HL-60 (cell line): ENCODE measurements around the gene CTRB2.
"Not testable (repeated sequence)": the region's sequence is repeated elsewhere in the genome, so short reads cannot be mapped to it uniquely, and the experiment has no call there.

Experiments used
- DNase-seq, 2 experiments: peaks; one replicate each; pipeline ENCODE4 v3.0.0-alpha.2; 2010 to 2020; ENCODE audit warnings: low read depth in 1 of 2, low spot score in 1 of 2
- H3K27ac ChIP-seq: fragments of 250-450 bp; sonication (Bioruptor Pico); replicated peaks from 2 replicates; pipeline ENCODE4 v1.5.1; 2020; ENCODE audit warnings: mild to moderate bottlenecking, moderate library complexity
- H3K27me3 ChIP-seq: fragments of 250-450 bp; sonication (Bioruptor Pico); 2 replicates; pipeline ENCODE4 v1.5.1; 2021; ENCODE audit warnings: mild to moderate bottlenecking, moderate library complexity; ENCODE audit not compliant: insufficient read depth, poor library complexity, severe bottlenecking
- H3K4me3 ChIP-seq: replicated peaks from 2 replicates; pipeline ENCODE4 v1.5.1; 2011; ENCODE audit warnings: mild to moderate bottlenecking, control low read depth, low read length; ENCODE audit not compliant: insufficient read depth
- GABPA ChIP-seq: IDR thresholded peaks from 2 replicates; pipeline ENCODE4 v1.6.1; 2012; ENCODE audit warnings: low read depth
- POLR2AphosphoS5 ChIP-seq: IDR thresholded peaks from 2 replicates; pipeline ENCODE4 v1.6.1; 2012; ENCODE audit warnings: low read depth
- REST ChIP-seq: IDR thresholded peaks from 2 replicates; pipeline ENCODE4 v1.6.1; 2012; ENCODE audit warnings: low read depth; ENCODE audit not compliant: insufficient replicate concordance
- SPI1 ChIP-seq: IDR thresholded peaks from 2 replicates; pipeline ENCODE4 v1.6.1; 2012; ENCODE audit warnings: low read depth, mild to moderate bottlenecking, borderline replicate concordance
- TF ChIP-seq, protein P1 (sequence below): IDR thresholded peaks from one replicate; pipeline ENCODE4 v1.5.1; 2011; ENCODE audit warnings: low read length, control low read depth, inconsistent platforms; ENCODE audit not compliant: insufficient read depth

CTRB2 gene

DNA sequence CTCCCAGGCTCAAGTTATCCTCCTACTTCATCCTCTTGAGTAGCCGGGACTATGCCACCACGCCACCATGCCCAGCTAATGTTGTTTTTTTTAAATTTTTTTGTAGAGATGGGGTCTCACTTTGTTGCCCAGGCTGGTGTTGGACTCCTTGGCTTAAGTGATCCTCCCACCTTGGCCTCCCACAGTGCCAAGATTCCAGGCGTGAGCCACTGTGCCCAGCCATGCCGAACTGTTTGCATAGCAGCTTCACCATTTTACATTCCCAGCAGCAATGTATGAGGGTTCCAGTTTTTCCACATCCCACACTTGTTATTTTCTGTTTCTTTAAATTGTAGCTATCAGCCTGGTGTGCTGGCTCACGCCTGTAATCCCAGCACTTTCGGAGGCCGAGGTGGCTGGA, 9.6 kb upstream of the CTRB2 start:
- H3K27me3 ChIP-seq: peaks cover 2% of the 10 kb centered on the region
- H3K27ac ChIP-seq: no peak overlapping the region
- no peak overlapping the region for H3K4me3 ChIP-seq
- DNase-seq: no peak
- TF ChIP-seq REST: no peak
- no peak for TF ChIP-seq SPI1
- TF ChIP-seq, protein P1, sequence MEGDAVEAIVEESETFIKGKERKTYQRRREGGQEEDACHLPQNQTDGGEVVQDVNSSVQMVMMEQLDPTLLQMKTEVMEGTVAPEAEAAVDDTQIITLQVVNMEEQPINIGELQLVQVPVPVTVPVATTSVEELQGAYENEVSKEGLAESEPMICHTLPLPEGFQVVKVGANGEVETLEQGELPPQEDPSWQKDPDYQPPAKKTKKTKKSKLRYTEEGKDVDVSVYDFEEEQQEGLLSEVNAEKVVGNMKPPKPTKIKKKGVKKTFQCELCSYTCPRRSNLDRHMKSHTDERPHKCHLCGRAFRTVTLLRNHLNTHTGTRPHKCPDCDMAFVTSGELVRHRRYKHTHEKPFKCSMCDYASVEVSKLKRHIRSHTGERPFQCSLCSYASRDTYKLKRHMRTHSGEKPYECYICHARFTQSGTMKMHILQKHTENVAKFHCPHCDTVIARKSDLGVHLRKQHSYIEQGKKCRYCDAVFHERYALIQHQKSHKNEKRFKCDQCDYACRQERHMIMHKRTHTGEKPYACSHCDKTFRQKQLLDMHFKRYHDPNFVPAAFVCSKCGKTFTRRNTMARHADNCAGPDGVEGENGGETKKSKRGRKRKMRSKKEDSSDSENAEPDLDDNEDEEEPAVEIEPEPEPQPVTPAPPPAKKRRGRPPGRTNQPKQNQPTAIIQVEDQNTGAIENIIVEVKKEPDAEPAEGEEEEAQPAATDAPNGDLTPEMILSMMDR: no peak
- no peak for TF ChIP-seq GABPA
- TF ChIP-seq POLR2AphosphoS5: no peak

DNA sequence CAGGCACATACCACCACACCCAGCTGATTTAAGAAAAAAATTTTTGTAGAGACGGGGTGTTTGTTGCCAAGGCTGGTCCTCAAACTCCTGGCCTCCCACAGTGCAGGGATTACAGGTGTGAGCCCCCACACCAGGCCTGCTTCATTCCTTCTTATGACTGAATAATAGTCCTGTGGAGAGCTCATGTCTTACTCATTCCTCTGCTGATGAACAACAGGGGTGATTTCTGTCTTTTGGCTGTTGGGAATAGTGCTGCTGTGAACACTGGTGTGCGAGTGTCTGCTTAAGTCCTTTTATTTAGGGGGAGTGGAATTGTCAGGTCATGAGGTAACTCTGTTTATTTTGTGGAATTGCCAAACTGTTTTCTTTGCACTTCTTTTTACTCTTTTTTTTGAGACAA, 9.2 kb upstream of the CTRB2 start:
- no peak for TF ChIP-seq SPI1
- no peak for TF ChIP-seq REST
- TF ChIP-seq, protein P1: no peak
- no peak for TF ChIP-seq POLR2AphosphoS5
- TF ChIP-seq GABPA: no peak
- Histone ChIP-seq H3K4me3 (no peak overlapping the region), H3K27me3 (peaks cover 2% of the 10 kb centered on the region), H3K27ac (no peak overlapping the region)
- DNase-seq: no peak

DNA sequence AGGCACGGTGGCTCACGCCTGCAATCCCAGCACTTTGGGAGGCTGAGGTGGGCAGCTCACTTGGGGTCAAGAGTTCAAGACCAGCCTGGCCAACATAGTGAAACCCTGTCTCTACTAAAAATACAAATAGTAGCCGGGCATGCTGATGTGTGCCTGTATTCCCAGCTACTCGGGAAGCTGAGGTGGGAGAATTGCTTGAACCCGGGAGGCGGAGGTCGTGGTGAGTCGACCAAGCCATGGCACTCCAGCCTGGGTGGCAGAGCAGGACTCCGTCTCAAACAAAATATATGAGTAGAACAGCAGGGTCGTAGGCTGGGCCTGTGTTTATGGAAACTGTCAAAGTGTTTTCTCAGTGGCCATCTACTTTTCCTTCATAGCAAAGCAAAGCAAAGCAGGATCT, 4.3 kb upstream of the CTRB2 start:
- not testable (repeated sequence) for H3K27me3 ChIP-seq, H3K27ac ChIP-seq

GRCh38 chr16:75209944-75210343, 3.0 kb upstream of the CTRB2 start:
- H3K4me3 ChIP-seq: no peak overlapping the region
- TF ChIP-seq, protein P1: no peak
- TF ChIP-seq SPI1: no peak
- no peak for TF ChIP-seq GABPA
- no peak for TF ChIP-seq POLR2AphosphoS5
- TF ChIP-seq REST: no peak
- DNase-seq: no peak
- H3K27ac ChIP-seq: no peak overlapping the region
- no peaks in the 10 kb centered on the region for H3K27me3 ChIP-seq

More for the DNA sequence above, 4.3 kb upstream of the CTRB2 start:
- H3K4me3 ChIP-seq, DNase-seq: not testable (repeated sequence)

DNA sequence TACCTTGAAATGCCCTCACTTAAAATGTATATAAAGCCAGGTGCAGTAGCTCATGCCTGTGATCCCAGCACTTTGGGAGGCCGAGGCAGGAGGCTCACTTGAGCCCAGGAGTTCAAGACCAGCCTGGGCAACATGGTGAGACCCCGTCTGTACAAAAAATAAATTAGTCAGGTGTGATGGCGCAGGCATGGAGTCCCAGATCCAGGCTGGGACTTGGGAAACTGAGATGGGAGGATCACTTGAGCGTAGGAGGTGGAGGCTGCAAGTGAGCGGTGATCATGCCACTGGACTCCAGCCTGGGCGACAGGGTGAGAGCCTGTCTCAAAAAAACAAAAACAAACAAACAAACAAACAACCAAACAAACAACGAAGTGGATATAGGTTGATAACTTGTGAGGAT, 2.6 kb upstream of the CTRB2 start:
- H3K27ac ChIP-seq, DNase-seq, H3K27me3 ChIP-seq, H3K4me3 ChIP-seq: not testable (repeated sequence)
